Amniotic epithelial cell (primary cell): ENCODE data around the gene FBN2.
A peak's percentile ranks its signal among the peaks of the same experiment; 100 is the strongest.
"Not testable (repeated sequence)": the region's sequence is repeated elsewhere in the genome, so short reads cannot be mapped to it uniquely, and the experiment has no call there.

ENCODE experiments used
- DNase-seq: peaks from one replicate; pipeline ENCODE4 v3.0.0-alpha.2; 2010; ENCODE audit warnings: low read depth

Gene FBN2

GRCh38 chr5:128534726-128535125, 3.3 kb downstream of the FBN2 start:
- peak; percentile 80 for DNase-seq

GRCh38 chr5:128532776-128533175, 5.3 kb downstream of the FBN2 start:
- DNase-seq, result no peak

- DNase-seq, result no peak
Measured at GRCh38 chr5:128532127-128532526, 5.9 kb downstream of the FBN2 start.

- peak; percentile 25 for DNase-seq
Measured at GRCh38 chr5:128528637-128529255, 9.3 kb downstream of the FBN2 start.

- no peak for DNase-seq
Measured at GRCh38 chr5:128528126-128528525, 9.9 kb downstream of the FBN2 start.

GRCh38 chr5:128527077-128527476, 11.0 kb downstream of the FBN2 start:
- no peak for DNase-seq

- DNase-seq, result no peak
Measured at GRCh38 chr5:128522336-128522735, 15.7 kb downstream of the FBN2 start.

- no peak for DNase-seq
Measured at GRCh38 chr5:128519827-128520226, 18.2 kb downstream of the FBN2 start.

- no peak for DNase-seq
Measured at GRCh38 chr5:128516978-128517377, 21.1 kb downstream of the FBN2 start.

- DNase-seq, result peak; percentile 44
Measured at GRCh38 chr5:128513806-128514205, 24.2 kb downstream of the FBN2 start.

- no peak for DNase-seq
Measured at GRCh38 chr5:128512894-128513293, 25.2 kb downstream of the FBN2 start.

- no peak for DNase-seq
Measured at GRCh38 chr5:128506643-128507042, 31.4 kb downstream of the FBN2 start.

- not testable (repeated sequence) for DNase-seq
Measured at GRCh38 chr5:128503727-128504126, 34.3 kb downstream of the FBN2 start.

GRCh38 chr5:128498844-128499455, 39.1 kb downstream of the FBN2 start:
- DNase-seq, result peak; percentile 70

GRCh38 chr5:128494516-128494915, 43.5 kb downstream of the FBN2 start:
- DNase-seq, result no peak

GRCh38 chr5:128493657-128494329, 44.3 kb downstream of the FBN2 start:
- DNase-seq, result no peak

GRCh38 chr5:128491291-128491690, 46.8 kb downstream of the FBN2 start:
- peak; percentile 66 for DNase-seq

- no peak for DNase-seq
Measured at GRCh38 chr5:128490761-128491160, 47.3 kb downstream of the FBN2 start.

GRCh38 chr5:128487041-128487440, 51.0 kb downstream of the FBN2 start:
- peak; percentile 20 for DNase-seq

- peak; percentile 85 for DNase-seq
Measured at GRCh38 chr5:128483738-128484137, 54.3 kb downstream of the FBN2 start.

GRCh38 chr5:128480906-128481633, 57.0 kb downstream of the FBN2 start:
- no peak for DNase-seq

- DNase-seq, result no peak
Measured at GRCh38 chr5:128480158-128480557, 57.9 kb downstream of the FBN2 start.
